Natural killer cell treated with Interleukin-12 subunit alpha and Interleukin-12 subunit beta and Interleukin-15 and Interleukin-18, amount 100 ng/mL, for 72 hours (primary cell): ENCODE measurements around the gene NNMT. TPM values are rescaled to one million over a fixed set of nuclear protein-coding genes. Genes with fewer than 3 reads are reported as not detected.

Source experiments
- ATAC-seq, 2 donors: fragments of 150-1000 bp; cut with Tn5 transposase in 1 of 2; sonication (Bioruptor Pico), chemical (Tn5 transposase) in 1 of 2; 2 replicates each; pipeline ENCODE4 v1.10.0; 2021
- DNase-seq: peaks from one replicate; pipeline ENCODE4 v3.0.0; 2022; ENCODE audit warnings: low spot score
- H3K27ac Mint-ChIP-seq, 2 donors: 1 replicate in 1 of 2; 2 replicates in 1 of 2; pipeline ENCODE4 v1.8.0; 2022; ENCODE audit warnings: mixed read lengths in 2 of 2, mild to moderate bottlenecking in 1 of 2, moderate library complexity in 1 of 2
- H3K27me3 Mint-ChIP-seq, 2 donors: 1 replicate in 1 of 2; 2 replicates in 1 of 2; pipeline ENCODE4 v1.8.0; 2022; ENCODE audit warnings: mixed read lengths in 2 of 2
- H3K36me3 Mint-ChIP-seq: one replicate; pipeline ENCODE4 v1.8.0; 2022; ENCODE audit warnings: mixed read lengths
- H3K4me1 Mint-ChIP-seq, 2 donors: 1 replicate in 1 of 2; 2 replicates in 1 of 2; pipeline ENCODE4 v1.8.0; 2022; ENCODE audit warnings: low read depth in 2 of 2, mixed read lengths in 2 of 2, mild to moderate bottlenecking in 1 of 2
- H3K4me3 Mint-ChIP-seq: one replicate; pipeline ENCODE4 v1.8.0; 2022; ENCODE audit warnings: mixed read lengths
- H3K9me3 Mint-ChIP-seq: 2 replicates; pipeline ENCODE4 v1.8.0; 2022; ENCODE audit warnings: mixed read lengths
- total RNA-seq, 2 donors: library from RNA; stranded (reverse); gene quantifications; one replicate each; pipeline ENCODE4 v1.2.3, GENCODE V29; 2022

The NNMT gene
- total RNA-seq, 2 donors from 2014 or later = not detected

GRCh38 chr11:114281388-114281956, 14.7 kb upstream of the NNMT start:
- Mint-ChIP-seq H3K27ac (no peak overlapping the region), H3K27me3 (peaks cover 20 to 24% of the 10 kb centered on the region in 2 donors), H3K36me3 (no peaks in the 10 kb centered on the region), H3K4me3 (no peak overlapping the region), H3K4me1 (peaks cover 0 to 10% of the 10 kb centered on the region in 2 donors), H3K9me3 (no peaks in the 10 kb centered on the region)
- DNase-seq = no peak
- ATAC-seq = no peak

GRCh38 chr11:114282488-114282887, 13.7 kb upstream of the NNMT start:
- H3K4me1 Mint-ChIP-seq = peaks cover 0 to 10% of the 10 kb centered on the region in 2 donors
- no peaks in the 10 kb centered on the region for H3K9me3 Mint-ChIP-seq
- DNase-seq = no peak
- no peak overlapping the region for H3K27ac Mint-ChIP-seq
- no peak for ATAC-seq
- no peaks in the 10 kb centered on the region for H3K36me3 Mint-ChIP-seq
- H3K27me3 Mint-ChIP-seq = peaks cover 15 to 21% of the 10 kb centered on the region in 2 donors
- no peak overlapping the region for H3K4me3 Mint-ChIP-seq

GRCh38 chr11:114283422-114283821, 12.8 kb upstream of the NNMT start:
- peaks cover 14 to 23% of the 10 kb centered on the region in 2 donors for H3K27me3 Mint-ChIP-seq
- DNase-seq (no peak), ATAC-seq (no peak)
- H3K36me3 Mint-ChIP-seq = no peaks in the 10 kb centered on the region
- H3K9me3 Mint-ChIP-seq = no peaks in the 10 kb centered on the region
- H3K4me1 Mint-ChIP-seq = peaks cover 0 to 10% of the 10 kb centered on the region in 2 donors
- no peak overlapping the region for H3K4me3 Mint-ChIP-seq
- no peak overlapping the region for H3K27ac Mint-ChIP-seq

GRCh38 chr11:114284021-114284420, 12.2 kb upstream of the NNMT start:
- Mint-ChIP-seq H3K27me3 (peaks cover 15 to 21% of the 10 kb centered on the region in 2 donors), H3K4me3 (no peak overlapping the region), H3K27ac (no peak overlapping the region), H3K36me3 (no peaks in the 10 kb centered on the region), H3K4me1 (peaks cover 0 to 10% of the 10 kb centered on the region in 2 donors), H3K9me3 (no peaks in the 10 kb centered on the region)
- DNase-seq (no peak), ATAC-seq (no peak)

GRCh38 chr11:114284914-114285313, 11.3 kb upstream of the NNMT start:
- no peaks in the 10 kb centered on the region for H3K36me3 Mint-ChIP-seq
- H3K27ac Mint-ChIP-seq = no peak overlapping the region
- no peak for DNase-seq
- H3K27me3 Mint-ChIP-seq = peaks cover 9 to 15% of the 10 kb centered on the region in 2 donors
- H3K4me1 Mint-ChIP-seq = peaks cover 0 to under 1% of the 10 kb centered on the region in 2 donors
- ATAC-seq = no peak
- no peaks in the 10 kb centered on the region for H3K9me3 Mint-ChIP-seq
- no peak overlapping the region for H3K4me3 Mint-ChIP-seq

GRCh38 chr11:114285599-114285998, 10.6 kb upstream of the NNMT start:
- Mint-ChIP-seq H3K36me3 (no peaks in the 10 kb centered on the region), H3K4me3 (no peak overlapping the region), H3K9me3 (no peaks in the 10 kb centered on the region), H3K27ac (no peak overlapping the region), H3K27me3 (peaks cover 12 to 16% of the 10 kb centered on the region in 2 donors), H3K4me1 (no peaks in the 10 kb centered on the region)
- ATAC-seq = no peak
- no peak for DNase-seq

- no peaks in the 10 kb centered on the region for H3K9me3 Mint-ChIP-seq
- no peak overlapping the region for H3K4me3 Mint-ChIP-seq
- ATAC-seq = no peak
Observed at GRCh38 chr11:114286229-114286628, 10.0 kb upstream of the NNMT start.

GRCh38 chr11:114287154-114287553, 9.0 kb upstream of the NNMT start:
- ATAC-seq = no peak
- no peak for DNase-seq
- H3K9me3 Mint-ChIP-seq = no peaks in the 10 kb centered on the region

More at GRCh38 chr11:114286229-114286628, 10.0 kb upstream of the NNMT start:
- DNase-seq = no peak
- no peak overlapping the region for H3K27ac Mint-ChIP-seq
- peaks cover 13 to 18% of the 10 kb centered on the region in 2 donors for H3K27me3 Mint-ChIP-seq
- no peaks in the 10 kb centered on the region for H3K36me3 Mint-ChIP-seq
- H3K4me1 Mint-ChIP-seq = no peaks in the 10 kb centered on the region

GRCh38 chr11:114288136-114288535, 8.1 kb upstream of the NNMT start:
- peaks cover 13 to 19% of the 10 kb centered on the region in 2 donors for H3K27me3 Mint-ChIP-seq
- H3K4me1 Mint-ChIP-seq = no peaks in the 10 kb centered on the region
- no peak overlapping the region for H3K4me3 Mint-ChIP-seq
- no peaks in the 10 kb centered on the region for H3K9me3 Mint-ChIP-seq
- no peak overlapping the region for H3K27ac Mint-ChIP-seq
- ATAC-seq (no peak), DNase-seq (no peak)
- no peaks in the 10 kb centered on the region for H3K36me3 Mint-ChIP-seq

More at GRCh38 chr11:114287154-114287553, 9.0 kb upstream of the NNMT start:
- peaks cover 13 to 19% of the 10 kb centered on the region in 2 donors for H3K27me3 Mint-ChIP-seq
- no peaks in the 10 kb centered on the region for H3K4me1 Mint-ChIP-seq
- no peak overlapping the region for H3K4me3 Mint-ChIP-seq
- H3K36me3 Mint-ChIP-seq = no peaks in the 10 kb centered on the region
- H3K27ac Mint-ChIP-seq = no peak overlapping the region

- DNase-seq = no peak
- no peak for ATAC-seq
- no peaks in the 10 kb centered on the region for H3K4me1 Mint-ChIP-seq
- H3K36me3 Mint-ChIP-seq = no peaks in the 10 kb centered on the region
- no peak overlapping the region for H3K27ac Mint-ChIP-seq
- no peak overlapping the region for H3K4me3 Mint-ChIP-seq
- H3K9me3 Mint-ChIP-seq = no peaks in the 10 kb centered on the region
- H3K27me3 Mint-ChIP-seq = peaks cover 19 to 20% of the 10 kb centered on the region in 2 donors
Observed at GRCh38 chr11:114289779-114290178, 6.4 kb upstream of the NNMT start.

GRCh38 chr11:114290503-114291235, 5.5 kb upstream of the NNMT start:
- ATAC-seq = no peak
- Mint-ChIP-seq H3K27ac (no peak overlapping the region), H3K27me3 (peaks cover 19 to 20% of the 10 kb centered on the region in 2 donors)

GRCh38 chr11:114291381-114291780, 4.8 kb upstream of the NNMT start:
- ATAC-seq (no peak), DNase-seq (no peak)
- Mint-ChIP-seq H3K4me3 (no peak overlapping the region), H3K9me3 (no peaks in the 10 kb centered on the region), H3K36me3 (no peaks in the 10 kb centered on the region), H3K27me3 (peaks cover 19 to 25% of the 10 kb centered on the region in 2 donors), H3K4me1 (no peaks in the 10 kb centered on the region), H3K27ac (no peak overlapping the region)

More at GRCh38 chr11:114290503-114291235, 5.5 kb upstream of the NNMT start:
- Mint-ChIP-seq H3K4me1 (no peaks in the 10 kb centered on the region), H3K36me3 (no peaks in the 10 kb centered on the region), H3K4me3 (no peak overlapping the region), H3K9me3 (no peaks in the 10 kb centered on the region)
- DNase-seq = no peak

GRCh38 chr11:114291842-114292680, 4.1 kb upstream of the NNMT start:
- no peaks in the 10 kb centered on the region for H3K9me3 Mint-ChIP-seq
- H3K36me3 Mint-ChIP-seq = no peaks in the 10 kb centered on the region
- no peak overlapping the region for H3K27ac Mint-ChIP-seq
- ATAC-seq (no peak), DNase-seq (no peak)
- no peak overlapping the region for H3K4me3 Mint-ChIP-seq
- H3K4me1 Mint-ChIP-seq = no peaks in the 10 kb centered on the region
- H3K27me3 Mint-ChIP-seq = peaks cover 19 to 25% of the 10 kb centered on the region in 2 donors
